NT2/D1 (cell line): ENCODE data around the gene ZBTB44.
"Not testable (repeated sequence)": the region's sequence is repeated elsewhere in the genome, so short reads cannot be mapped to it uniquely, and the experiment has no call there.

Source experiments
- YY1 ChIP-seq: IDR thresholded peaks from 2 replicates; pipeline ENCODE4 v1.6.1; 2011; ENCODE audit not compliant: insufficient read length, insufficient read depth
- ZNF274 ChIP-seq: IDR thresholded peaks from 2 replicates; pipeline ENCODE4 v1.6.1; 2011; ENCODE audit warnings: mild to moderate bottlenecking, low read depth, low read length

GRCh38 chr11:130233888-130234287 lies 80.8 kb downstream of the ZBTB44 start:
- TF ChIP-seq ZNF274, YY1: not testable (repeated sequence)
